GM12878 (cell line): Measurements from ENCODE around the gene BUB1B. TPM values are rescaled to one million over a fixed set of nuclear protein-coding genes. Genes with fewer than 3 reads are reported as not detected.
A peak's percentile ranks its signal among the peaks of the same experiment; 100 is the strongest.

Experiments used
- ATAC-seq: fragments of 200-7000 bp; cut with Tn5 transposase; 3 replicates; pipeline ENCODE4 v1.9.1; 2020; ENCODE audit warnings: mild to moderate bottlenecking, moderate library complexity
- BruUV-seq: library from RNA; stranded (reverse); fragments of 400-500 nt; replicated peaks from 2 replicates; lab custom pipeline; 2021; lab: Mats Ljungman, UMichigan
- CTCF ChIA-PET: fragments of 300-600 bp; sonication (Branson Sonifier 250); formaldehyde crosslinking; extraction: SDS; loops from one replicate; lab custom pipeline; 2021; ENCODE audit warnings: inconsistent platforms; lab: Yijun Ruan, JAX
- POLR2A ChIA-PET: fragments of 350-600 bp; formaldehyde crosslinking; extraction: SDS; loops from one replicate; lab custom pipeline; 2021; ENCODE audit warnings: inconsistent platforms; lab: Charles Lee
- RAD21 ChIA-PET: fragments of 300-600 bp; sonication (Branson Sonifier 250); formaldehyde crosslinking; loops from one replicate; lab custom pipeline; 2023; ENCODE audit warnings: antibody characterized with exemption; ENCODE audit not compliant: unreplicated experiment; lab: Charles Lee
- SMC1A ChIA-PET: fragments of 300-600 bp; sonication (Branson Sonifier 250); formaldehyde crosslinking; loops from one replicate; lab custom pipeline; 2023; ENCODE audit not compliant: unreplicated experiment, uncharacterized antibody; lab: Charles Lee
- DNase-seq: peaks from one replicate; pipeline ENCODE4 v3.0.0-alpha.2; 2011; ENCODE audit warnings: low read depth, low spot score
- FAIRE-seq: peaks from 3 replicates; lab custom pipeline; 2011; peaks lifted over from hg19 to GRCh38; lab: Jason Lieb, UNC
- H2AFZ ChIP-seq: 2 replicates; pipeline ENCODE4 v1.6.0; 2011; ENCODE audit warnings: low read depth, low read length, control low read depth; ENCODE audit not compliant: control insufficient read depth
- H3K27ac ChIP-seq: 2 replicates; pipeline ENCODE4 v1.5.1; 2011; ENCODE audit warnings: control low read depth; ENCODE audit not compliant: control insufficient read depth, insufficient read depth
- H3K27me3 ChIP-seq, 2 experiments: replicated peaks in 1 of 2; 2 replicates each; pipeline versions ENCODE4 v1.6.0 to v1.6.1; 2011; ENCODE audit warnings: low read length in 1 of 2; ENCODE audit not compliant: control insufficient read depth in 2 of 2, insufficient read depth in 2 of 2
- H3K36me3 ChIP-seq, 2 experiments: 2 replicates each; pipeline ENCODE4 v1.5.1; 2011; ENCODE audit warnings: low read length in 1 of 2; ENCODE audit not compliant: control insufficient read depth in 2 of 2, insufficient read depth in 2 of 2
- H3K4me1 ChIP-seq: 2 replicates; pipeline ENCODE4 v1.6.1; 2011; ENCODE audit warnings: mild to moderate bottlenecking, low read length, moderate library complexity, mixed read lengths; ENCODE audit not compliant: control insufficient read depth, insufficient read depth
- H3K4me2 ChIP-seq: 2 replicates; pipeline ENCODE4 v1.6.0; 2011; ENCODE audit warnings: control low read depth; ENCODE audit not compliant: control insufficient read depth, insufficient read depth
- H3K4me3 ChIP-seq: fragments of 200-600 bp; sonication (generic); 2 replicates; pipeline ENCODE4 v1.5.1; 2016
- H3K79me2 ChIP-seq: 2 replicates; pipeline ENCODE4 v1.6.0; 2011; ENCODE audit warnings: low read length; ENCODE audit not compliant: control insufficient read depth, insufficient read depth
- H3K9ac ChIP-seq: 2 replicates; pipeline ENCODE4 v1.8.0; 2011; ENCODE audit warnings: low read length, control low read depth, mixed read lengths; ENCODE audit not compliant: control insufficient read depth, insufficient read depth
- H3K9me3 ChIP-seq: replicated peaks from 3 replicates; pipeline ENCODE4 v1.5.1; 2011; ENCODE audit warnings: mild to moderate bottlenecking, low read length; ENCODE audit not compliant: control insufficient read depth, insufficient read depth
- H4K20me1 ChIP-seq: 2 replicates; pipeline ENCODE4 v1.6.0; 2011; ENCODE audit not compliant: control insufficient read depth, insufficient read depth
- ATF7 ChIP-seq: fragments of 450-650 bp; IDR thresholded peaks from 2 replicates; pipeline ENCODE4 v1.6.1; 2016; ENCODE audit warnings: low read depth, mild to moderate bottlenecking
- CBFB ChIP-seq: IDR thresholded peaks from 2 replicates; pipeline ENCODE4 v1.6.1; 2016; ENCODE audit warnings: antibody characterized with exemption, low read depth
- CBX5 ChIP-seq: sonication (generic); IDR thresholded peaks from 2 replicates; pipeline ENCODE4 v1.6.1; 2016; ENCODE audit warnings: low read depth, moderate library complexity, mild to moderate bottlenecking, inconsistent platforms
- CREM ChIP-seq: IDR thresholded peaks from 2 replicates; pipeline ENCODE4 v1.6.1; 2014; ENCODE audit warnings: antibody characterized with exemption, low read depth
- EZH2 ChIP-seq: IDR thresholded peaks from 2 replicates; pipeline ENCODE4 v1.6.1; 2012; ENCODE audit warnings: low read depth, mild to moderate bottlenecking, control low read depth, inconsistent platforms, low read length, borderline replicate concordance; ENCODE audit not compliant: control insufficient read depth
- RFX5 ChIP-seq: IDR thresholded peaks from 2 replicates; pipeline ENCODE4 v1.6.1; 2011; ENCODE audit warnings: low read depth, low read length, improper control_type of control experiment
- RUNX3 ChIP-seq: IDR thresholded peaks from 2 replicates; pipeline ENCODE4 v1.6.1; 2012; ENCODE audit warnings: low read length, inconsistent platforms
- WGBS: methylation state at CpG from one replicate; pipeline ENCODE4 v1.1.6; 2016; ENCODE audit warnings: low lambda C conversion rate; ENCODE audit not compliant: insufficient replicate concordance, insufficient coverage; ENCODE audit errors: missing lambda C conversion rate; 5-methylcytosine and 5-hydroxymethylcytosine counted together
- in situ Hi-C: fragments of 300-500 bp; cut with MboI; formaldehyde crosslinking; loops from 9 replicates; pipeline ENCODE4 v1.14.3; 2018; ENCODE audit warnings: mixed read lengths
- intact Hi-C: fragments of 100-400 bp; cut with micrococcal nuclease; formaldehyde crosslinking; loops from one replicate; pipeline ENCODE4 v1.14.2; 2022; ENCODE audit not compliant: unreplicated experiment
- polyA plus RNA-seq, 11 experiments: library from polyadenylated mRNA; depleted of rRNA in 4 of 11; unstranded in 6 of 11; stranded (reverse) in 5 of 11; fragments of >200 nt; fragmentation: Nextera tagmentation in 4 of 11; fragmentation: Illumina TruSeq in 1 of 11; extraction: Ambion mirVana in 4 of 11; extraction: Trizol in 1 of 11; gene quantifications; 1 replicate in 1 of 11; 2 replicates in 10 of 11; pipeline versions ENCODE4 v1.2.1 to v1.2.3, GENCODE V29; 2011 to 2016; ENCODE audit warnings: inconsistent platforms in 2 of 11, missing spikeins in 2 of 11, low read depth in 1 of 11
- total RNA-seq, 4 experiments: library from RNA; depleted of rRNA in 3 of 4; stranded (reverse); fragments of >200 nt in 3 of 4; fragmentation: Illumina TruSeq in 1 of 4; extraction: Trizol in 1 of 4; gene quantifications; 2 replicates each; pipeline versions ENCODE4 v1.2.1 to v1.2.3, GENCODE V29; 2013 to 2021
- TF ChIP-seq, protein P1 (sequence below): fragments of 450-650 bp; formaldehyde crosslinking; IDR thresholded peaks from 2 replicates; pipeline ENCODE4 v1.4.0; 2020; ENCODE audit warnings: mild to moderate bottlenecking, moderate library complexity
- TF ChIP-seq, protein P2 (sequence below): IDR thresholded peaks from 2 replicates; pipeline ENCODE4 v1.6.1; 2011; ENCODE audit warnings: borderline replicate concordance, low read depth, mild to moderate bottlenecking, moderate library complexity, low read length; ENCODE audit not compliant: insufficient read depth, poor library complexity, severe bottlenecking

BUB1B gene
- total and polyA plus RNA-seq, 10 of the 15 experiments (the other 5 are each of a cell fraction or from before 2014, with no cell fraction given), result 29.1 to 98.6 (median 77.3) TPM

DNA sequence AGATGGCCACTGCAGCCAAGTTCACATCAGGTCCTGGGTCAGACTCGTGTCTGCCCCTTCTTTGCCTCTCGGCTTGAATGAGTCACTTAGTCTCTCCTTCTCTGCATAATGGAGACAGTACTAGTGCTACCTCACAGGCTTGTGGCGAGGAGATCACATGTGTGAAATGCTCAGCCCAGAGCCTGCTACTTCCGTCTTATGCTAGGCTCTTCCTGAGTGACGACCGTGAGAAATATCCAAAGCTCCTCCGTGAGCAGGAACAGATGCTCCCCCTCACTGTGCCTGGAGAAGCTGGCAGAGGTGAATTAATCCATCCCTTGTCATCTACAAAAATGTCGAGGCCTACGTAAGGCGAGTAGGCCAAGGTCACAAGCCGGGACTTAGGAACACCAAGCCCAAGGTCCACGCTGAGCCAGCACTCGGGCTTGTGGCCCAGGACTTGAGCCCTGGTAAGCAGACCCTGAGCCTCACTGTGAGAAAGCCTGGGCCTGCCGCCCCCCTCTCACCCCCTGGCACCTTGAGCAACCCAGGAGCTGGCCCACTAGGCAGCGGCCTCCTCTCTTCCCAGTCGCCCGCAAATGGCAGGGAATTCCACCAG is 95.9 kb downstream of the BUB1B start:
- Histone ChIP-seq H3K79me2 (no peaks in the 10 kb centered on the region), H3K9me3 (no peaks in the 10 kb centered on the region), H3K27ac (no peak overlapping the region), H3K9ac (no peak overlapping the region), H2AFZ (peak overlapping the region; percentile 23; the same call in 1 of the 2 replicates), H4K20me1 (no peaks in the 10 kb centered on the region), H3K4me2 (no peak overlapping the region), H3K27me3 (peaks cover 0 to 3% of the 10 kb centered on the region in 2 experiments; a peak in 3 of 4 replicates)
- RAD21 ChIA-PET, result interaction anchor here (0.9 kb wide), 1 partner anchor 39 kb away, joined by 5 read pairs; no protein-coding TSS in a partner anchor
- intact Hi-C loops, result no loop called here
- DNase-seq (no peak), FAIRE-seq (no peak)
- POLR2A ChIA-PET, result no interaction called here
- SMC1A ChIA-PET, result interaction anchor here (1.2 to 1.9 kb wide), 3 partner anchors 17 to 150 kb away, joined by 3 to 5 read pairs (median 4); no protein-coding TSS in a partner anchor
- TF ChIP-seq CREM, result no peak
- TF ChIP-seq, all 136 proteins: peak for 0
- Histone ChIP-seq H3K36me3 (no peaks in the 10 kb centered on the region), H3K4me3 (no peak overlapping the region), H3K4me1 (peaks cover 3% of the 10 kb centered on the region; the same call in 1 of the 2 replicates)
- BruUV-seq, result no TSS peak
- peak; percentile 33 for ATAC-seq
- CTCF ChIA-PET, result interaction anchor here (1.1 to 2.9 kb wide), 3 partner anchors 13 to 39 kb away, joined by 3 to 11 read pairs (median 3); no protein-coding TSS in a partner anchor
- in situ Hi-C loops, result no loop called here
- 67% methylated on average over 17 of the region's 17 CpGs for WGBS

DNA sequence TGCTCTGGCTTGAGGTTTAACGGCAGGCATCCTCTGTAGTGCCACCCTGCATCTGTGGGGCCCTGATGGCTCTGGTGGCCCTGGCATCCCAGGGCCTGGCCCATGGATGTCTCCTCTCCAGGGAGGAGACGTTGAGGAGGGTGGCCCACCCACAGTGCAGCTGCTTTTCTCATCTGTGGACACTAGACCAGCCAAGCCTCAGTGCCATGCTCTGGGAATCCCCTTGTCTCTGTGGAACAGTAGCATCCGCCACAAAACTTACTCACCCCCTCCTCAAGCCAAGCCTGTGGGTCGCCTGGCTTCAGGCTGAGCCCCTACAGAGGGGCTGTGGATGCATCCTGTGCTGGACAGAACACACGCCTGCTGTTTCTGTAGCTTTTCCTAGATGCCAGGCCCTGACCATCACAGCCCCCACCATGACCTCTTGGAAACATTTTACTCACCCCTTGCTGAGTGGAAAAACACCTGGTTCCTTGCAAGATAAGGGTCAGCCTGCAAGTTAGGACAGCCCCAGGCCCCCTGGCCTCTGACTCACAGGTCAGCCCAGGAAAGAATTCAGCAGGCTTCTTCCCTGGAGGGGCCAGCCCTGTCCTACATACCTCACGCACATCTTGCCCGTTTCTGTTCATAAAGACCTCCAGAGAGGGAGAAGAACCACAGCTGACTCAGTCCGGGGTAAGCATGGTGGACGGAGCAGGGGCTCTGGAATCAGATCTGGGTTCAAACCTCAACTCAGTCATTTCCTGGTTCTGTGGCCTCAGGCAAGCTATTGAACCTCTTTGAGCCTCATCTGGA is 97.0 kb downstream of the BUB1B start:
- POLR2A ChIA-PET, result no interaction called here
- intact Hi-C loops, result no loop called here
- no peak for TF ChIP-seq RUNX3
- TF ChIP-seq, protein P1, sequence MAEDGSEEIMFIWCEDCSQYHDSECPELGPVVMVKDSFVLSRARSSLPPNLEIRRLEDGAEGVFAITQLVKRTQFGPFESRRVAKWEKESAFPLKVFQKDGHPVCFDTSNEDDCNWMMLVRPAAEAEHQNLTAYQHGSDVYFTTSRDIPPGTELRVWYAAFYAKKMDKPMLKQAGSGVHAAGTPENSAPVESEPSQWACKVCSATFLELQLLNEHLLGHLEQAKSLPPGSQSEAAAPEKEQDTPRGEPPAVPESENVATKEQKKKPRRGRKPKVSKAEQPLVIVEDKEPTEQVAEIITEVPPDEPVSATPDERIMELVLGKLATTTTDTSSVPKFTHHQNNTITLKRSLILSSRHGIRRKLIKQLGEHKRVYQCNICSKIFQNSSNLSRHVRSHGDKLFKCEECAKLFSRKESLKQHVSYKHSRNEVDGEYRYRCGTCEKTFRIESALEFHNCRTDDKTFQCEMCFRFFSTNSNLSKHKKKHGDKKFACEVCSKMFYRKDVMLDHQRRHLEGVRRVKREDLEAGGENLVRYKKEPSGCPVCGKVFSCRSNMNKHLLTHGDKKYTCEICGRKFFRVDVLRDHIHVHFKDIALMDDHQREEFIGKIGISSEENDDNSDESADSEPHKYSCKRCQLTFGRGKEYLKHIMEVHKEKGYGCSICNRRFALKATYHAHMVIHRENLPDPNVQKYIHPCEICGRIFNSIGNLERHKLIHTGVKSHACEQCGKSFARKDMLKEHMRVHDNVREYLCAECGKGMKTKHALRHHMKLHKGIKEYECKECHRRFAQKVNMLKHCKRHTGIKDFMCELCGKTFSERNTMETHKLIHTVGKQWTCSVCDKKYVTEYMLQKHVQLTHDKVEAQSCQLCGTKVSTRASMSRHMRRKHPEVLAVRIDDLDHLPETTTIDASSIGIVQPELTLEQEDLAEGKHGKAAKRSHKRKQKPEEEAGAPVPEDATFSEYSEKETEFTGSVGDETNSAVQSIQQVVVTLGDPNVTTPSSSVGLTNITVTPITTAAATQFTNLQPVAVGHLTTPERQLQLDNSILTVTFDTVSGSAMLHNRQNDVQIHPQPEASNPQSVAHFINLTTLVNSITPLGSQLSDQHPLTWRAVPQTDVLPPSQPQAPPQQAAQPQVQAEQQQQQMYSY (CRISPR knock-in tag), result no peak
- TF ChIP-seq RFX5, result no peak
- TF ChIP-seq, protein P2, sequence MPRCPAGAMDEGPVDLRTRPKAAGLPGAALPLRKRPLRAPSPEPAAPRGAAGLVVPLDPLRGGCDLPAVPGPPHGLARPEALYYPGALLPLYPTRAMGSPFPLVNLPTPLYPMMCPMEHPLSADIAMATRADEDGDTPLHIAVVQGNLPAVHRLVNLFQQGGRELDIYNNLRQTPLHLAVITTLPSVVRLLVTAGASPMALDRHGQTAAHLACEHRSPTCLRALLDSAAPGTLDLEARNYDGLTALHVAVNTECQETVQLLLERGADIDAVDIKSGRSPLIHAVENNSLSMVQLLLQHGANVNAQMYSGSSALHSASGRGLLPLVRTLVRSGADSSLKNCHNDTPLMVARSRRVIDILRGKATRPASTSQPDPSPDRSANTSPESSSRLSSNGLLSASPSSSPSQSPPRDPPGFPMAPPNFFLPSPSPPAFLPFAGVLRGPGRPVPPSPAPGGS, result no peak
- no peak for TF ChIP-seq CBFB
- no peak for TF ChIP-seq ATF7
- no peak for TF ChIP-seq EZH2
- TF ChIP-seq CBX5, result no peak

More for the DNA sequence above, 97.0 kb downstream of the BUB1B start:
- no peaks in the 10 kb centered on the region for H3K36me3 ChIP-seq
- no peak overlapping the region for H3K4me2 ChIP-seq
- DNase-seq (no peak), ATAC-seq (no peak), FAIRE-seq (no peak)
- peaks cover 3% of the 10 kb centered on the region; the same call in 1 of the 2 replicates for H3K4me1 ChIP-seq
- no peaks in the 10 kb centered on the region for H3K9me3 ChIP-seq
- H3K4me3 ChIP-seq, result no peak overlapping the region
- WGBS, result 41% methylated on average over 9 of the region's 9 CpGs
- ChIA-PET RAD21 (interaction anchor here (0.9 to 1.3 kb wide), 4 partner anchors 17 to 370 kb away, joined by 3 to 5 read pairs (median 3); no protein-coding TSS in a partner anchor), SMC1A (interaction anchor here (1.2 to 1.9 kb wide), 3 partner anchors 15 to 151 kb away, joined by 3 to 5 read pairs (median 4); no protein-coding TSS in a partner anchor), CTCF (interaction anchor here (2.3 to 2.9 kb wide), 2 partner anchors 16 to 40 kb away, joined by 11 read pairs; no protein-coding TSS in a partner anchor)
- no peaks in the 10 kb centered on the region for H3K79me2 ChIP-seq
- H3K27ac ChIP-seq, result no peak overlapping the region
- no peak overlapping the region for H3K9ac ChIP-seq
- no peaks in the 10 kb centered on the region for H4K20me1 ChIP-seq
- no peak overlapping the region for H2AFZ ChIP-seq
- H3K27me3 ChIP-seq, result peaks cover 0 to 3% of the 10 kb centered on the region in 2 experiments; a peak in 1 of 4 replicates
- BruUV-seq, result no TSS peak
- in situ Hi-C loops, result no loop called here
